ENCODE measurements around the gene DLG1.

- TF ChIP-seq YY1 (IDR thresholded peaks at IDR 0.05; ENCODE audit: insufficient read depth, insufficient read length) (no peak), ZNF274 (IDR thresholded peaks at IDR 0.05; ENCODE audit: low read depth, low read length) (no peak), SUZ12 (IDR thresholded peaks at IDR 0.05; ENCODE audit: extremely low read depth, insufficient read depth, insufficient read length) (no peak)
These were observed 82.1 kb downstream of the DLG1 start for GRCh38 chr3:197216169-197216860.
